Endothelial cell of umbilical vein (primary cell): ENCODE data around the gene INTS2. TPM values are rescaled to one million over a fixed set of nuclear protein-coding genes. Genes with fewer than 3 reads are reported as not detected.
"Not testable (repeated sequence)": the region's sequence is repeated elsewhere in the genome, so short reads cannot be mapped to it uniquely, and the experiment has no call there.

Source experiments
- BruUV-seq: library from RNA; stranded (reverse); fragments of 400-500 nt; replicated peaks from 2 replicates; lab custom pipeline; 2021; lab: Mats Ljungman, UMichigan
- CTCF ChIA-PET: fragments of 300-600, 350-600 bp; sonication (Branson Sonifier 250); formaldehyde crosslinking; loops from one replicate; lab custom pipeline; 2021; ENCODE audit warnings: antibody characterized with exemption, inconsistent platforms; lab: Charles Lee
- POLR2A ChIA-PET: fragments of 300-600, 350-600 bp; sonication (Branson Sonifier 250); formaldehyde crosslinking; loops from one replicate; lab custom pipeline; 2021; ENCODE audit warnings: antibody characterized with exemption, inconsistent platforms; lab: Charles Lee
- DNase-seq: peaks from one replicate; pipeline ENCODE4 v3.0.0-alpha.2; 2011; ENCODE audit warnings: low read depth, low spot score
- FAIRE-seq: peaks from 2 replicates; lab custom pipeline; 2011; peaks lifted over from hg19 to GRCh38; lab: Jason Lieb, UNC
- H2AFZ ChIP-seq: 2 replicates; pipeline ENCODE4 v1.6.0; 2012; ENCODE audit warnings: low read depth, low read length, control low read depth, inconsistent platforms
- H3K27ac ChIP-seq: 2 replicates; pipeline ENCODE4 v1.5.1; 2011; ENCODE audit warnings: low read depth, mild to moderate bottlenecking, control low read depth, low read length, moderate library complexity; ENCODE audit not compliant: insufficient read depth
- H3K27me3 ChIP-seq, 2 experiments: 2 replicates each; pipeline versions ENCODE4 v1.6.0 to v1.6.1; 2011; ENCODE audit warnings: low read length in 2 of 2, mixed read lengths in 1 of 2; ENCODE audit not compliant: control insufficient read depth in 2 of 2, insufficient read depth in 2 of 2
- H3K36me3 ChIP-seq, 2 experiments: 2 replicates in 1 of 2; 3 replicates in 1 of 2; pipeline ENCODE4 v1.5.1; 2011; ENCODE audit warnings: low read length in 2 of 2, mild to moderate bottlenecking in 1 of 2, moderate library complexity in 1 of 2; ENCODE audit not compliant: control insufficient read depth in 2 of 2, insufficient read depth in 2 of 2; ENCODE audit errors: extremely low read depth in 1 of 2
- H3K4me1 ChIP-seq: 3 replicates; pipeline ENCODE4 v1.5.1; 2011; ENCODE audit warnings: mild to moderate bottlenecking, low read length; ENCODE audit not compliant: control insufficient read depth, insufficient read depth; ENCODE audit errors: extremely low read depth
- H3K4me2 ChIP-seq: 2 replicates; pipeline ENCODE4 v1.6.1; 2011; ENCODE audit warnings: low read length, control low read depth, mixed read lengths; ENCODE audit not compliant: insufficient read depth
- H3K4me3 ChIP-seq, 3 experiments: fragments of 200-600 bp in 1 of 3; sonication (generic), shearing (Covaris generic) in 1 of 3; replicated peaks in 1 of 3; 2 replicates each; pipeline ENCODE4 v1.5.1; 2011 to 2016; ENCODE audit warnings: control low read depth in 3 of 3, low read length in 3 of 3, mild to moderate bottlenecking in 2 of 3, inconsistent platforms in 1 of 3, low read depth in 1 of 3, moderate library complexity in 1 of 3; ENCODE audit not compliant: insufficient read depth in 1 of 3
- H3K79me2 ChIP-seq: 2 replicates; pipeline ENCODE4 v1.6.0; 2012; ENCODE audit warnings: low read length, inconsistent platforms; ENCODE audit not compliant: control insufficient read depth, insufficient read depth
- H3K9ac ChIP-seq: replicated peaks from 2 replicates; pipeline ENCODE3; 2011; ENCODE audit warnings: low read length, control low read depth; ENCODE audit not compliant: insufficient read depth; ENCODE audit errors: extremely low read depth
- H3K9me1 ChIP-seq: replicated peaks from 3 replicates; pipeline ENCODE4 v1.6.0; 2011; ENCODE audit warnings: mild to moderate bottlenecking, low read length; ENCODE audit not compliant: control insufficient read depth, insufficient read depth; ENCODE audit errors: extremely low read depth
- H3K9me3 ChIP-seq: replicated peaks from 2 replicates; pipeline ENCODE4 v1.5.1; 2012; ENCODE audit warnings: low read length, inconsistent platforms; ENCODE audit not compliant: control insufficient read depth, insufficient read depth
- H4K20me1 ChIP-seq: replicated peaks from 2 replicates; pipeline ENCODE3; 2011; ENCODE audit warnings: mild to moderate bottlenecking, low read length; ENCODE audit not compliant: control insufficient read depth, insufficient read depth; ENCODE audit errors: extremely low read depth
- FOS ChIP-seq: IDR thresholded peaks from 2 replicates; pipeline ENCODE4 v1.6.1; 2011; ENCODE audit warnings: mild to moderate bottlenecking, low read length, moderate library complexity, borderline replicate concordance; ENCODE audit not compliant: insufficient read depth
- GATA2 ChIP-seq: IDR thresholded peaks from 2 replicates; pipeline ENCODE4 v1.7.0; 2011; ENCODE audit warnings: low read depth, mild to moderate bottlenecking, moderate library complexity, mixed read lengths, low read length; ENCODE audit not compliant: insufficient read length, insufficient read depth
- JUN ChIP-seq: IDR thresholded peaks from 2 replicates; pipeline ENCODE4 v1.6.1; 2011; ENCODE audit warnings: borderline replicate concordance, low read depth; ENCODE audit not compliant: insufficient read length, insufficient read depth
- dilution Hi-C: fragments of 300-500 bp; cut with MboI; formaldehyde crosslinking; loops from one replicate; pipeline ENCODE4 v1.15.0; 2019; ENCODE audit warnings: low sequenced_read_pairs; ENCODE audit not compliant: extremely low pct_ligation_motif_present
- intact Hi-C: fragments of 100-400 bp; cut with micrococcal nuclease; formaldehyde crosslinking; loops from one replicate; pipeline ENCODE4 v1.10.0; 2022
- polyA plus RNA-seq, 4 experiments: library from polyadenylated mRNA; depleted of rRNA in 3 of 4; stranded (reverse) in 3 of 4; unstranded in 1 of 4; fragments of >200 nt; gene quantifications; 2 replicates each; pipeline versions ENCODE4 v1.2.1 to v1.2.3, GENCODE V29; 2011 to 2012; ENCODE audit warnings: missing spikeins in 1 of 4
- total RNA-seq: library from RNA; stranded (reverse); gene quantifications from 2 replicates; pipeline ENCODE4 v1.2.3, GENCODE V29; 2021
- TF ChIP-seq, protein P1 (sequence below), 2 donors: IDR thresholded peaks; 1 replicate in 1 of 2; 2 replicates in 1 of 2; pipeline ENCODE4 v1.5.1; 2011; ENCODE audit warnings: low read length in 2 of 2, mild to moderate bottlenecking in 2 of 2, moderate library complexity in 2 of 2, control low read depth in 1 of 2, inconsistent platforms in 1 of 2, low read depth in 1 of 2; ENCODE audit not compliant: insufficient read depth in 1 of 2; ENCODE audit errors: extremely low read depth in 1 of 2
- TF ChIP-seq, protein P2 (sequence below): IDR thresholded peaks from 2 replicates; pipeline ENCODE4 v1.6.1; 2011; ENCODE audit not compliant: insufficient read depth, insufficient read length

Gene INTS2
- total and polyA plus RNA-seq, 2 donors (not counting 3 experiments of a cell fraction or from before 2014, with no cell fraction given), result 6.2 to 13.4 TPM

DNA sequence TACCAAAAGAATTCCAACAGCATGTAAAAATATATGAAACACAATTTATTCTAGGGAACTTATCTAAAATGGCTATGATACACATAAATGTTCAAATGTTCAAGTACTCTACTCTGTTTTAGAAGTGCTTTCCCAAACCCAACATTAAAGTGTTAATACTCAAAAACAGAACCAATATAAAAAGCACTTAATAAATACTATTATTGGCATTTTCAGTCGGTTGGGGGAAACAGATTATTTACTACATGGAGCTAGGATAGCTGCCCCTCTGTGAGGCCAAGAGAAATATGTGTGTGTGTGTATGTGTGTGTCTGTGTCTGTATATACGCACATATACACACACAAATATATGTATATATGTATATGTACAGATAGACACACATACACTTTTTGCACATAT, 32.4 kb downstream of the INTS2 start:
- TF ChIP-seq GATA2 (no peak), FOS (no peak), JUN (no peak)
- TF ChIP-seq, protein P1, sequence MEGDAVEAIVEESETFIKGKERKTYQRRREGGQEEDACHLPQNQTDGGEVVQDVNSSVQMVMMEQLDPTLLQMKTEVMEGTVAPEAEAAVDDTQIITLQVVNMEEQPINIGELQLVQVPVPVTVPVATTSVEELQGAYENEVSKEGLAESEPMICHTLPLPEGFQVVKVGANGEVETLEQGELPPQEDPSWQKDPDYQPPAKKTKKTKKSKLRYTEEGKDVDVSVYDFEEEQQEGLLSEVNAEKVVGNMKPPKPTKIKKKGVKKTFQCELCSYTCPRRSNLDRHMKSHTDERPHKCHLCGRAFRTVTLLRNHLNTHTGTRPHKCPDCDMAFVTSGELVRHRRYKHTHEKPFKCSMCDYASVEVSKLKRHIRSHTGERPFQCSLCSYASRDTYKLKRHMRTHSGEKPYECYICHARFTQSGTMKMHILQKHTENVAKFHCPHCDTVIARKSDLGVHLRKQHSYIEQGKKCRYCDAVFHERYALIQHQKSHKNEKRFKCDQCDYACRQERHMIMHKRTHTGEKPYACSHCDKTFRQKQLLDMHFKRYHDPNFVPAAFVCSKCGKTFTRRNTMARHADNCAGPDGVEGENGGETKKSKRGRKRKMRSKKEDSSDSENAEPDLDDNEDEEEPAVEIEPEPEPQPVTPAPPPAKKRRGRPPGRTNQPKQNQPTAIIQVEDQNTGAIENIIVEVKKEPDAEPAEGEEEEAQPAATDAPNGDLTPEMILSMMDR (IDR thresholded peaks at IDR 0.05; ENCODE audit: extremely low read depth in 1 of 2, insufficient read depth in 1 of 2, low read depth in 1 of 2, low read length in 2 of 2), result no peak
- TF ChIP-seq, protein P2, sequence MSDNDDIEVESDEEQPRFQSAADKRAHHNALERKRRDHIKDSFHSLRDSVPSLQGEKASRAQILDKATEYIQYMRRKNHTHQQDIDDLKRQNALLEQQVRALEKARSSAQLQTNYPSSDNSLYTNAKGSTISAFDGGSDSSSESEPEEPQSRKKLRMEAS, result no peak
- Histone ChIP-seq H3K27ac (no peak overlapping the region), H3K4me1 (no peaks in the 10 kb centered on the region), H3K4me3 (no peak overlapping the region), H3K9ac (no peak overlapping the region), H3K4me2 (no peak overlapping the region), H4K20me1 (no peaks in the 10 kb centered on the region), H3K9me1 (no peaks in the 10 kb centered on the region), H3K36me3 (peaks cover 0 to 5% of the 10 kb centered on the region in 2 experiments), H3K79me2 (no peaks in the 10 kb centered on the region), H3K27me3 (no peaks in the 10 kb centered on the region), H2AFZ (no peak overlapping the region), H3K9me3 (no peaks in the 10 kb centered on the region)
- dilution Hi-C loops (no loop called here), intact Hi-C loops (no loop called here)
- no peak for DNase-seq
- POLR2A ChIA-PET, result no interaction called here
- FAIRE-seq, result no peak
- no TSS peak for BruUV-seq
- CTCF ChIA-PET, result interaction anchor here (0.6 kb wide), 1 partner anchor 18 kb away, joined by 3 read pairs; no protein-coding TSS in a partner anchor

DNA sequence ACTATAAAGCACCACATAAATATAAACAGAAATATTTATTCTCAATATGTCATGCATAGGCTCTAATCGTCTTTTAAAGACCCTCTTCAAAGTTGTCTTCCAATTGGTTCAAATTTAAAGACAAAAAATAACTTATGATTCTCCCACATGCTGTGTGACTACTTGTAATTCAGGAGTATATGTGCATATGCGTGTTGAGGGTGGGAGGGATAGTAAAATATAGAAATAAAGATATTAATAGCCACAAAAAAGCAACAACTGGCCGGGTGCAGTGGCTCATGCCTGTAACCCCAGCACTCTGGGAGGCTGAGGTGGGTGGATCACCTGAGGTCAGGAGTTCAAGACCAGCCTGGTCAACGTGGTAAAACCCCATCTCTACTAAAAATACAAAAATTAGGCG, 33.5 kb downstream of the INTS2 start:
- H3K4me1 ChIP-seq, H3K4me2 ChIP-seq, H3K9me3 ChIP-seq, H3K4me3 ChIP-seq, H3K9ac ChIP-seq, CTCF ChIA-PET, dilution Hi-C loops, POLR2A ChIA-PET, H3K9me1 ChIP-seq, DNase-seq, FAIRE-seq, H2AFZ ChIP-seq, intact Hi-C loops, H3K27ac ChIP-seq, H3K27me3 ChIP-seq, BruUV-seq, H4K20me1 ChIP-seq, H3K79me2 ChIP-seq, H3K36me3 ChIP-seq: not testable (repeated sequence)

DNA sequence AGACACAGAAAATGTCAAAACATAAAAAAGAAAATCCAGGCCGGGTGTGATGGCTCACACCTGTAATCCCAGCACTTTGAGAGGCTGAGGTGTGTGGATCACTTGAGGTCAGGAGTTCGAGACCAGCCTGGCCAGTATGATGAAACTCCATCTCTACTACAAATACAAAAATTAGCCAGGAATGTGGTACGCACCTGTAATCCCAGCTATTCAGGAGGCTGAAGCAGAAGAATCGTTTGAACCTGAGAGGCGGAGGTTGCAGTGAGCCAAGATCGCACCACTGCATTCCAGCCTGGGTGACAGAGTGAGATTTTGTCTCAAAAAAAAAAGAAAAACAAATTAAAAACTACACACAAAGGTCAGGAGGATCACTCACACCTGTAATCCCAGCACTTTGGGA, 40.0 kb downstream of the INTS2 start:
- H3K36me3 ChIP-seq, POLR2A ChIA-PET, BruUV-seq, H3K9me3 ChIP-seq, H3K4me1 ChIP-seq, intact Hi-C loops, dilution Hi-C loops, H3K4me2 ChIP-seq, H2AFZ ChIP-seq, H3K27ac ChIP-seq, H3K9me1 ChIP-seq, CTCF ChIA-PET, DNase-seq, FAIRE-seq, H3K9ac ChIP-seq, H4K20me1 ChIP-seq, H3K4me3 ChIP-seq, H3K27me3 ChIP-seq, H3K79me2 ChIP-seq: not testable (repeated sequence)
